Posterior cingulate gyrus (tissue), 11 donors: Measurements from ENCODE around the gene MYH10.
"Not testable (repeated sequence)": the region's sequence is repeated elsewhere in the genome, so short reads cannot be mapped to it uniquely, and the experiment has no call there.

Experiments
- DNase-seq, 10 donors: peaks; one replicate each; pipeline versions ENCODE4 v3.0.0 to v3.0.0-alpha.2; 2020 to 2021; ENCODE audit warnings: mixed read lengths in 3 of 10
- intact Hi-C: fragments of 100-400 bp; cut with DNase I; formaldehyde crosslinking; loops from one replicate; pipeline ENCODE4 v1.15.1; 2023

MYH10 gene

GRCh38 chr17:8563981-8564602 is 66.4 kb downstream of the MYH10 start:
- DNase-seq: no peak

GRCh38 chr17:8563024-8563776 is 67.3 kb downstream of the MYH10 start:
- intact Hi-C loops: no loop called here
- DNase-seq: no peak

More at GRCh38 chr17:8563981-8564602, 66.4 kb downstream of the MYH10 start:
- intact Hi-C loops: no loop called here

- intact Hi-C loops: no loop called here
- no peak for DNase-seq
Measured at GRCh38 chr17:8558144-8558543, 72.4 kb downstream of the MYH10 start.

- no peak for DNase-seq
- intact Hi-C loops: no loop called here
Measured at GRCh38 chr17:8557176-8557806, 73.2 kb downstream of the MYH10 start.

- no peak for DNase-seq
- intact Hi-C loops: no loop called here
Measured at GRCh38 chr17:8556074-8556473, 74.5 kb downstream of the MYH10 start.

- intact Hi-C loops: no loop called here
- DNase-seq: no peak
Measured at GRCh38 chr17:8555062-8555461, 75.5 kb downstream of the MYH10 start.

GRCh38 chr17:8552577-8553320 is 77.8 kb downstream of the MYH10 start:
- no peak for DNase-seq
- intact Hi-C loops: no loop called here

- DNase-seq: no peak
- intact Hi-C loops: no loop called here
Measured at GRCh38 chr17:8542599-8543502, 87.7 kb downstream of the MYH10 start.

GRCh38 chr17:8539976-8540375 is 90.5 kb downstream of the MYH10 start:
- intact Hi-C loops, DNase-seq: not testable (repeated sequence)

GRCh38 chr17:8537734-8538133 is 92.8 kb downstream of the MYH10 start:
- no peak for DNase-seq
- intact Hi-C loops: no loop called here

GRCh38 chr17:8534498-8535188 is 95.9 kb downstream of the MYH10 start:
- no peak for DNase-seq
- intact Hi-C loops: no loop called here

- intact Hi-C loops: no loop called here
Measured at GRCh38 chr17:8532021-8532420, 98.5 kb downstream of the MYH10 start.

GRCh38 chr17:8522577-8522976 is 107.9 kb downstream of the MYH10 start:
- no peak for DNase-seq
- intact Hi-C loops: no loop called here

More at GRCh38 chr17:8532021-8532420, 98.5 kb downstream of the MYH10 start:
- no peak for DNase-seq

- DNase-seq: no peak
- intact Hi-C loops: no loop called here
Measured at GRCh38 chr17:8520981-8521380, 109.5 kb downstream of the MYH10 start.

- intact Hi-C loops: no loop called here
- DNase-seq: no peak
Measured at GRCh38 chr17:8518850-8519249, 111.7 kb downstream of the MYH10 start.

- DNase-seq: no peak
- intact Hi-C loops: no loop called here
Measured at GRCh38 chr17:8518326-8518725, 112.2 kb downstream of the MYH10 start.

GRCh38 chr17:8514801-8515200 is 115.7 kb downstream of the MYH10 start:
- no peak for DNase-seq
- intact Hi-C loops: no loop called here

GRCh38 chr17:8506145-8506544 is 124.4 kb downstream of the MYH10 start:
- intact Hi-C loops: no loop called here
- DNase-seq: no peak

GRCh38 chr17:8504460-8505207 is 125.9 kb downstream of the MYH10 start:
- DNase-seq: no peak

More at GRCh38 chr17:8504460-8505207, 125.9 kb downstream of the MYH10 start:
- intact Hi-C loops: no loop called here
